Measurements from ENCODE around the gene FAM149B1.

GRCh38 chr10:73219384-73219783 lies 51.5 kb downstream of the FAM149B1 start:
- TF ChIP-seq POLR2A (IDR thresholded peaks at IDR 0.05) (no peak), CTCF (IDR thresholded peaks at IDR 0.05) (no peak)

Measured in testis (tissue), 2 donors.